NCI-H146 treated with DMSO at 0.1 percent for 48 hours (cell line): ENCODE data around the gene FBP1.

Experiments
- DNase-seq: peaks from one replicate; lab custom pipeline; 2025; ENCODE audit not compliant: unreplicated experiment; lab: John Stamatoyannopoulos, UW

The FBP1 gene

DNA sequence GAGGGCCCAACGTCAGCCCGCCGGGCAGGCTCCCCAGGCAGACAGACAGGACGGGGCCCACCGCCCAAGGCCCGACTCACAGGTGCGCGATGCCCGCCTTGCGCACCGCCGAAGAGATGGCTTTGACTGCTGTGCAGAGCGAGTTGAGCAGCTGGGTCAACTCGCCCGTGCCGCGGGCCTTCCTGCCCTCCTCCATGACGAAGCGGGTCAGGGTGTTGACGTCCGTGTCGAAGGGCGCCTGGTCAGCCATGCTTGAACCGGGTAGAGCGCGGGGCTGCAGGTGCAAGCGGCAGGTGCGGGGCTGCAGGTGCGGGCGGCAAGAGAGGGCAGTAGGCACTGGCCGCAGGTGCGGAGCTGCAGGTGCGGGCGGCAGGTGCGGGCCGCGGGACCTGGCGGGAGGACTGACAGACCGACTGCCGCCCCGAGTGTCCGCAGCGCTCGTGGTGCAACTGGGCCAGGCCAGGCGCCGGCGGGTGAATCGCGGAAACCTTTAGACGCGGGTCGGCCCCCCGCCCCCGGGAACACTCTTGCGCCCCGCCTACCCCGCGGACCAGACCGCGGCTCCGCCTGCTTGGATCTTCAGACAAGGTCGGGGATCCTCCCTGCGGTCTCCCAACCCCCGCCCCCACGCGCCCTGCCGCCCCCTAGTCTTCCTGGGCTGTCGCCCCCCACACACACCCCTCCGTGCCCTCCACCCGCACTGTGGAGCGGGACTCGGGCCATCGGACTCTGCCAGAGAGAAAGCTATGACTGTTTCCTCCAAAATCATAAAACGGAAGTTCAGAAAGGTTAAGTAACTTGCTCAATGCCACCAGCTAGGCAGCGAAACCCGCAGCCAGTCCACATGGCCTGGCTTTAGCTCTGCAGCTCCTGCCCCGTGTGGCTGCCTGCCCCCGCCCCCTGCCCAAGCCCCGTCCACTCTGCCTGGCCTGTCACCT, at the start of gene FBP1:
TSS of gene FBP1 (minus strand) at position 458 of the 938 bp plus-strand sequence. CDS start at position 250, 208 bp downstream.
- no peak for DNase-seq

DNA sequence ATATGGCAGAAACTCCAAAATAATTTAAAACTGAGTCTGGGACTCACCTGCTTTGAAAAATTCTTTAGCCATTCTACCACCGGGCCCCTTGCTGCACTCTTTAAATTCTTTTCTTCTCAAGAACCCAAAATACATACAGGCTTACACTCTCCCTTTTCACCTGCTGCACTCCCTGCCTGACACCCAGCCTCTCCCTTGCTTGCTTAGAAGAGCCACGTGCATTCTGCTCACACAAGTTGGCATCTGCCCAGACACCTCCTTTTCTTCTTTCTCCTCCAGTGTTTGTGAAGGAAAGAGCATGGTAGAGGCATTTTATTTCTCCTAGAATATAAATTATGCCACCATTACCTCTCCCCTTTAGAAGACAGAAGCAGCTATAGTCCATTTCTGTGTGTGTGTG, 48.1 kb upstream of the FBP1 start:
- no peak for DNase-seq

DNA sequence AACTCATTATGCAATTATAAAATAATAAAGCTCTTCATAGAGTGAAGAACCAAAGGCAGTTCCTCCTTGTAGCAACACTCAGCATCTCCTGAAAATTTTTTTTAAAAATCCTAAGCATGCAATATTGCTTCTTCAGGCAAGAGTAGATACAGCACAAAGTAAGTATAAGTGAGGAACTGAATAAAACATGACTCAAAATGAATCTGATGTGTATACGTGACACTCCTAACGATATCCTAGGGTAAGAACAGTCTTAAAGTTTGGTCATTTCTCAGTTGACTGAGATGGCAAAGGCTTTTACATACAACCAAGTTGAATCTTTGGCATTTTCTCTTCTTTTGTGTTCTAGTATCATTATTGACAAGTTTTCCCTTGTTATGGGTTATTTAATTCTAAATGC, 46.0 kb upstream of the FBP1 start:
- DNase-seq, result no peak

DNA sequence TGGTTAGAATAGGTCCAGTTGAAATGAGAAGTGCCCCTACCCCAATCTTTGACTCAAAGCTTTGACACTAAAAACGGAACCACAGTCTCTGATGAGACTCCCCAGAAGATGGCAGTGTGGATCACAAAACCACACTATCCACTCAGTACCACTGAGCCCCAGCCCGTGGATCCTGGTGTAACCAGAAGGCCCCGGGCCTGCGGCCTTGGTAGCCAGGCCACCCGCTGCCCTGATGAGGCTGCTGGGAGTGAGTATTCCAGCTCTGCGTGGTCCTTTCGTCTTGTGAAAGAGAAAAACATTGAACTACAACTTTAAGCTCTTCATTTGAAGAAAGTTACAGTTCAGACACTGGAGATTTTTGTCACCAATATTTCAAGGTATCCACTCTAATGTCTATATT, 42.2 kb upstream of the FBP1 start:
- DNase-seq, result peak; percentile 12

DNA sequence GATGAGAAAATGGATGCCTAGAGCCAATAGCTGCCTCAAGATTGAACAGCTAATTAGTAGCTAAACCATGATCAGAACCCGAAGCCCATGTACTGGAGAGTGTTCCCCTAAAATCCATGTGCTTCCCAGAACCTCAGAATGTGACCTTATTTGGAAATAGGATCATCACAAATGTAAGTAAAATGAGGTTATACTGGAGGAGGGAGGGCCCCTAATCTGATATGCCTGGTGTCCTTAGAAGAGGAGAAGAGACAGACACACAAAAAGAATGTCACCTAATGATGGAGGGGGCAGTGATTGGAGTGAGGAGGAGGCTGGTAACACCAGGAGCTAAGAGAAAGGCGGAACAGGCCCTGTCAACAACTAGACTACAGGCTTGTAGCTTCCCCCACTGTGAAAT, 41.3 kb upstream of the FBP1 start:
- no peak for DNase-seq

DNA sequence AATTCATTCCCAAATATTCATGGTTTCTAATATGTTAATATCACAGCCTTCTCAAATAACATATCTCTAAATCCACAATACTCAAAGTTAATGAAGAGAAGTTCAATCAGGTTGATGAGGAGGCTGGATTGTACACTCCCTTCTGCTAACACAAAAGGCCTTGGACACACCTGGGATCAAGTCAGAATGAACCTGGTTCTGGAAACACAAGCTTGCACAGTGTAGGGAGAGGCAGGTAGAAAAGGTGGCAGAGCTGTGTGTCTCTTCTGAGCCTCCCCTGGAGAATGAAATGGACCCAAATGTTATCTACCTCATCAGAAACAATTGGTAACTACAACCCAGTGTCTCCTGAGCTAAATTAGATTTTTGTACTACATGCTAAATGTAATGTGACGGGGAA, 40.7 kb upstream of the FBP1 start:
- DNase-seq, result no peak

DNA sequence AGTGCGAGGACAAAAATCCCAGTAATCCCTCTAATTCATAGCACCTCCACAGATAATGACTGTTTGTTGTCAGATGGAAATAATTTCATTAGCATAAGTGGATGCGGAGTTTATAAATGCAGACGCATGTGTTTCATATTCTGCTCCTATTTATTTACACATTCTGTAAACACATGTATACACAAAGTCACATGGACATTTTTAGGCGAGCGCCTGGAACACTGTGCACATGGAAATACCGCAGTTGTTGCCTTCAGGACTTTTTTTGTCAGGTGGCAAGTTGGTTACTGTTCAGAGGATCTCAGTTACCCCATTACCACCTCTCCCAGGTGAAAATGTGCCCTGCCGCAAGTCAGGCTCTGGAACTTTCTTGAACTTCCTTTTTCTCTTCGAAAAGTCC, 40.3 kb upstream of the FBP1 start:
- DNase-seq, result no peak

DNA sequence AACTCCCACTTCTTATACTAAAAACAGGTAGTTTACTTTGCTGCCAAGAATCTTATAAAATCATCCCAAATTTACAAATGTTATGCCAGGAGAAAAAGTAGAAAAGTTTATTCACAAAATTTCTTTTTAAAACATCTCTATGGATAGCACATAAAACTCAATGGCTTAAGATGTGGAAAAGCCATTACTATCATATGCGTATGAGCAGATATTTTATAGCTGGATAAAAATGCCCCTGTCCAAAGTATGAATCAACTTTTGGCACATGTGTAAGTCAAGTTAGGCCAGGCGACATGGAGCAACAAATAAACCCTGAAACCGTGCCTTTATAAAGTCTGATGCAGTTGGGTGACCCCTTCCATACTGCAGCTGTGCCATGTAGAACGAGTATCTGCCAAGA, 38.6 kb upstream of the FBP1 start:
- no peak for DNase-seq

DNA sequence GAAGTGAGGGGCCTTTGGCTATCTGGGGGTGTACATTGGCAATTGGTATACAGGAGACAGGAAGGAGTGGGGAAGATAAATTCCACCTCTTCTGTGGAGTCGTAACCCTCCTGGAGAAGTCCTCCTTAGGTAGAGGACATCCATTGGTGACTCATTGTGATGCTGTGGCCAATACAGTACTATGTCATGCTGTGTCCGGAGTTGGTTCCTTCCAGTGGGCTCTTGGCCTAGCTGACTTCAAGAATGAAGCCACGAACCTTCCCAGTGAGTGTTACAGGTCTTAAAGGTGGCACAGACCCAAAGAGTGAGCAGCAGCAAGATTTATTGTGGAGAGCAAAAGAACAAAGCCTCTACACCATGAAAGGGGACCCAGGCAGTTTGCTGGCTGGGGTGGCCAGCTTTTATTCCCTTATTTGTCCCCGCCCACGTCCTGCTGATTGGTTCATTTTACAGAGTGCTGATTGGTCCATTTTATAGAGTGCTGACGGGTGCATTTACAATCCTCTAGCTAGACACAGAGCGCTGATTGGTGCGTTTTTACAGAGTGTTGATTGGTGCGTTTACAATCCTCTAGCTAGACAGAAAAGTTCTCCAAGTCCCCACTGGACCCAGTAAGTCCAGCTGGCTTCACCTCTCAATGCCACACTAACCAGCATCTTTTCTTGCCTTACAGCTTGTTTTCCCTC, 37.3 kb upstream of the FBP1 start:
- no peak for DNase-seq

DNA sequence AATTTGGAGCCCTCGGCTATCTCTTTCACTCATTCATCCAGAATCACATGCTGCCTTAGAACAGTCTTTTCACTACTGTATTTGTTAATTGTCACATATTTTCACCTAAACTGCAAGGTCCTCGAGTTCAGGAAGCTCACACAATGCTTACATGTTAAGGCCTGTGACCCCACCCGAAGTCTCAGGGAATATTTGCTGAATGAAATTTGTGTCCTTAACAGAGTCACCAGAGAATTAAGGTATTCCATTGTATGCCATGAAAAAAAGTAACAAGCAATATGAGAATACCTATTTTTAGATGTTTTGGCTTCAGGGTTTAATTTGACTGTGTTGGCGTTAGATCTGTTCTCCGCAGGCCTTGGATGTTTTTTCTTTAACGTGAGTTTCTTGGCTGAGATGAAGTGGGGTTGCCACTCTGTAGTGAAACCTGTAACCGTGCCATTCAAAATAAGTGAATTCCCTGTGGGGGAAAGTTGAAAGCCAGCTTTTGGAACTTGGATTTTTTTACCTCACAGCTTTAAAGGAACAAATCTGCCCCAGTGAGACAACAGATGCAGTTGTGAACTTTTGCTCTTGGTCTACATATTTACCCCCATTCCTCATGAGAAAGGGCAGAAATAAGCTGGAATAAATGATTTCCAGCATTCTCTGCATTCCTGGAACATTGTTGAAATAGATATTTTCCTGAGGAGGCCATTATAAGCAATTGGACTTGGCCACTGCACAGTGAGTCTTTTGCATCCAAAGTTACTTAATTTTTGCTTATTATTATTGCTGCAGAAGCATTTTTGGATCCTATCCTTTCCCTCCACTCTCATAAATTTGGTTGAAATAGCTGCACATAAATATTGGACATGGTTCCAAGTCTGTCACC, 35.9 kb upstream of the FBP1 start:
- DNase-seq, result no peak

DNA sequence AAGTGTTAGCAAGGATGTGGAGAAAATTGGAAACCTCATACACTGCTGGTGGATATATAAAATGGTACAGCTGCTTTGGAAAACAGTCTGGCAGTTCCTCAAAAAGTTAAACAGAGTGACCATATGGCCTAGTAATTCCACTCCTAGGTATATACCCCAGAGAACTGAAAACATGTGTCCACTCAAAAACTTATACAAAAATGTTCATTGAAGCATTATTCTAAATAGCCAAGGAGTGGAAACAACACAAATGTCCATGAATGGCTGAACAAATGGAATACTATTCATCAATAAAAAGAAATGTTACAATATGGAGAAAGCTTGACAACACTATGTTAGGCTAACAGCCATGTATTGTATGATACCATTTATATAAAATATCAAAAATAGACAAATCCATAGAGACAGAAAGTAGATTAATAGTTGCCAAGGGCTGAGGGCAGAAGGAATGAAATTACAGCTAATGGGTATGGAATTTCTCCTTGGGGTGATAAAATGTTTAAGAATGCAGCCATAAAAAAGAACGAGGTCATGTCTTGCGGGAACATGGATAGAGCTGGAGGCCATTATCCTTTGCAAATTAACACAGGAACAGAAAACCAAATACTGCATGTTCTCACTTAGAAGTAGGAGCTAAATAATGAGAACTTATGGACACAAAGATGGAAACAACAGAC, 33.6 kb upstream of the FBP1 start:
- DNase-seq, result no peak

DNA sequence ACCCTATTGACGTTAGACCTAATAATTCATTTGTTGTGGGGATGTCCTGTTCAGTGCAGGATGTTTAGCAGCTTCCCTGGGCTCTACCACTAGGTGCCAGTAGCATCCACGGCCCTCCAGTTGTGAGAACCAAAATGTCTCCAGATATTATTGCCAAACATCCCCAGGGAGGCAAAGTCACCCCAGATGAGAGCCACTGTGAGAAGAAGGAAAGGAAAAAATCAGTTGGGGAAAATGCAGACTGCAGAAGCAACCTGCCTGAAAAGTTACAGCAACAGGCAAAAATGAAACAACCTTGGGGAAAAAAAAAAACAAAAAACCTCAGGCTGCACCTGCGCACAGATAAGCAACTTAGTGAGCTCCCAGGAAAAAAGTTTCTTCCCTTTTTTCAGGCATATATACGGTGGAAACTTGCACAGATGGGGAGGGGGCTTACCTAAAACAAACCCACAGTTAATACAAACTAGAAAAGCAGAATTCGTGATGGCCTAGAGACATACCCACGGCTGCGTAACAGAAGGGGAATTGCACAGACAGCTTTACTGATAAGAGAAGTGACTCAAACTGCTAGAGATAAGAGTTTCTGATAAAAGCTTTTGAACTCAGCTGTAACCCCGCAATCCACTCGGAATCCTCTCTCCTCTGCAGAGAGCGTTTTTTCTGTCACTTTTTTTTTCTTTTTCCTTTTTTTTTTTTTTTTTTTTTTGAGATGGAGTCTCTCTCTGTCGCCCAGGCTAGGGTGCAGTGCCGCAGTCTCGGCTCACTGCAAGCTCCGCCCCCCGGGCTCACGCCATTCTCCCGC, 29.8 kb upstream of the FBP1 start:
- DNase-seq, result peak; percentile 45

DNA sequence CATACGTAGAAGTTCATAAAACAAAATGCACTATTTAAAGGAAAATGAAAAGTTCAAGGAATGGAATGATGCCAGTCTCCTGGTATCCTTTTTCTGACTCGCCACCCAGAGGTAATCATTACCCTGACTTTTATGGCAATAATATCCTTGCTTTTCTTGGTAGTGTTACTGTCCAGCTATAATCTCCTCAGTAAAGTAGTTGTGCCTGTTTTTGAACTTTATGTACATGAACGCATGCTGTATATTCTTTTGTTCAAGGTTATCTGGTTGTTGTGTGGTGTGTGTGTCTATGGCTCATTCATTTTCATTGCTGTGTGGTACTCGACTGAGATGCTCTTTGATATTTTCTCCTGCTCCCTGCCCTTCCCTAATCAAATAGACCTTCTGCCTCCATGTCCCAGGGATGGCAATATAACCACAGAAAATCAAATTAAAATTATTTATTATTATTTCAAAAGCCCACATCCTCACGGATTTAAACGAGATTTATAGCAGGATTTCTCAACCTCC, 29.2 kb upstream of the FBP1 start:
- no peak for DNase-seq

DNA sequence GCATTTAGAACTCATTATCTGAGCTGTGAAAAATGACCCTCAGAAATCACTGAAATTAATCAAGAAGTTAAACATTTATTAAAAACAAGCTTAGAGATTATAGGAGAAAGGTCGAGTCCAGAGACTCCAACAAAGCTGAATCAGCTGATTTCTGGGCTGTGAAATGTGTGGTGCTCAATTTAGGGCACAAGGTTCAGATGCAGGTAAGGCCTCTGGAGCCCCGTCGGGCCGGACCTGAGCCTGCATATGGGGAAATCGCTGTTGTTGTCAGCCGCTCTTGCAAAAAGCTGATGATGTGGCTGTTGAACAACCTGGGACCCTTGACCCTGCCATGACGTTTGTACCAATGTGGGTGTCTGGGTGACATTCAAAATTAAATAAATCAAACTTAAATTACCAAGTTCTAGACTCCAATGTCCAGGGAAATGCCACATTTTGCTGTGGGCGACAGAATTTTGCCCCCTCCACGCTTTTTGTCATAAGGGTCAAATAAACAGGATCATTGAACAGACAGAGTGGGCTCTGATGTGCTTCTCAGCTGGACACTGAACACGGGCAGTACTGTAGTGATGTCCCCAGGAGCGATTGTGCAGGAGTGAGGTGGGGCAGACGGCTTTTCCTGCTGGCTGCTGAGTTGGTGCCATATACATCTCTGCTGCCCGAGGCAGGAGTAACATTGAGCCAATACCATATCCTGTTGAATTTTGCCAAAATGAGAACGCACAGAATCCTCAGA, 27.2 kb upstream of the FBP1 start:
- DNase-seq, result no peak

DNA sequence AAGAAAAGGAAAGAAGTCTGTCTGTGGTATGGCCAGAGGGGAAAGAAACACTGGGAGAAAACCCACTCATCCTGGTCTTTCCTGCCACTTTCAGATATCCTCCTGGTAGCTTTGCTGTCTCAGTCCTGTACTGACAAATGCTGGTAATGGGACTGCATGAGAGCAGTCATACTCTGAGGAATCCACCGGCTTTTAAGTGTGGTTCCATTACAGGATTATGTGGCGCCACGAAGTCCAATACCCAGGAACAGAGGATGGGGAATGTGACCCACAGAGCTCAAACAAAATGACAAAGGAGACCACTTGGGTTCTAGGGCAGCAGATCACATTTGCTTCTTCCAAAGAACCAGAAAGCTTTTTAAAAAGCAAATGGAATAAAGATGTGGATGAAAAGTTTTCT, 26.3 kb upstream of the FBP1 start:
- no peak for DNase-seq

DNA sequence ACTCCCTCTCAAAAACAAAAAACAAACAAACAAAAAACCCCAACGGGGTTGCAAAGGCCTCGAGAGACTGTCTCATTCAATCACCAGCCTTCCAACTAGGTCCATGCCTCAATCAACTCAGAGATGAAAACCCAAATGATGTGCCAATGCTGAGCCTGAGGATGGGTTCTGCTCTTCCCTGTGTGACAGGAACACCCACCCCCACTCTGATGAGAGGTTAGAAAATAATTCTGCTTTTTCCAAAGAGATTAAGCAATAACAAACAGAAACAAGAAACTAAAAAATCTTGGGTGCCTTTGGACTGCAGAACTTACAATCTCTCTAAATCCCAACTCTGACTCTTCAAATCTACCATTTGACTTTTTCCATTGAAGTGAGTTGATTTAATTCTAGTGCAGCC, 25.5 kb upstream of the FBP1 start:
- DNase-seq, result no peak

DNA sequence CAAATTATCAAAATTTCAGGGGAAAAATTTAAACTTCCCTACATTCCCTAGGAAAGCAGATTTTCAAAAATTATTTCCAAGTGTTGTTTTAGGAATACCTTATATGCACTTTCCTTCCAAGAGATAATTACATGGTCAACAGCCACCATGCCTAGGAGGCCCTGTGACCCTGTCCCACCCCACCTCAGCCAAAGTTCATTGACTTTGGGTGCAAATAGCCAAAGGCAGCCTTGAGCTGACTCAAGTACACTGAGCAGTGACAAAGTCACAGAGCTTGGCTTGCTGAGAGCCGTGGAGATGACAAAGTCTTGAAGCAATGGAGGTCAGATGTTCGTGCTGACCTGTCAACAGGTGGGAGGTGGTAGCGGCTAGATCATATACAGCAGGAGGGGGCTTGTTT, 24.3 kb upstream of the FBP1 start:
- DNase-seq, result no peak

DNA sequence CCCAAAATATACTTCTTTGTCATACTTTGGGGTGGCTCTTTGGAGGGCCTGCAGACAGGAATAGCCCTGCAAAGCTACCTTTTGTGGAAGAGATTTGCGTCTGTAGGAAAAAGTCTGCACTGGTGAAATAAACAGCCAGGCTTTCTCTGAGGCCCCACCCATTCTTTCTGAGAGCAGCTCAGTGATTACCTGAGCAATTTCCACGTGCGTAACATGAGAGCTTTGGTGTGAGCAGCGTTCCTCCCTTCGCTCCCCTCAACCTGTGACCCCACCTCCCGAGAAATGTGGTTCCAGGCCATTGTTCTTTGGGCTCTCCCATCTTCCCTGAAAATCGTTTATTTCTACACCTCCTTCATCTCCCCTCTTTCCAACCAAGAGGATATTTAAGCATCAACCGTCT, 23.8 kb upstream of the FBP1 start:
- DNase-seq, result no peak

DNA sequence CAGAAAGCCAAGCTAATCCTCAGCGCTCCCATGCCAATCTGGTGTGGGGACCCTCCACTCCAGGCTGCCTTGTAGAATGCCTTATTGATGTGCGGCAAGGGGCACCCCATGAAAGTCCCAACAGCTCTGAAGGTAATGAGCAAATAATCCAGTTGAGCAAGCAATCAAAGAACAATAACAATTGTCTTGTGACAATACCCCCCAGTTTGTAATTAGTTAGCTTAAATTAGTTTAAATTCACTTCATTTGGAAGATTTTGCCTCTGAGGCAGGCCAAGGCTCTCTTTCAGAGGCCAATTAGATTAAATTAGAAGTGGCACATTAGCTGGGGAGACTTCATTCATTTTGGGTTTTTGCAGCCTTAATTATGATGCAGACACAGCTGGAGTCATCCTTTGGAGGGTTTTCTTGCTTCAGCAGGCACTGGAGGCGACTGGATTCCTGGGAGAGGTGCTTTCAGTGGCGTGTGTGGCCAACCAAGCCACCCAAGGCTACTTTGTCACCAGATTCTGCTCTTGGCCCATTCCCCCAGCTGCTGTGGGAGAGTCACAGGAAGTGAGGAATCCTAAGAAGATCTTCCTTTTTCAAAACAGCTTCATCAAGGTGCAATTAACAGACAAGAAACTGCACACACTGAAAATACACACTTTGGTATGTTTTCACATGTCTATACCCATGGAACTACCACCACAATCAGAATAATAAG, 17.9 kb upstream of the FBP1 start:
- no peak for DNase-seq
